K562 (cell line): ENCODE measurements around the gene SAXO1.

ENCODE experiments used
- EZH2 ChIP-seq: IDR thresholded peaks from 2 replicates; pipeline ENCODE4 v1.6.1; 2012; ENCODE audit warnings: low read depth, mild to moderate bottlenecking, inconsistent platforms, low read length, borderline replicate concordance
- MXI1 ChIP-seq: IDR thresholded peaks from 2 replicates; pipeline ENCODE4 v1.6.1; 2011; ENCODE audit warnings: low read depth, mild to moderate bottlenecking, improper control_type of control experiment, low read length
- RBM14 ChIP-seq: fragments of 200-400 bp; formaldehyde crosslinking; IDR thresholded peaks from 2 replicates; pipeline ENCODE4 v1.6.1; 2018; ENCODE audit warnings: low read depth, mild to moderate bottlenecking, low read length, moderate library complexity, borderline replicate concordance; ENCODE audit not compliant: insufficient read depth
- SIN3A ChIP-seq, 2 experiments: fragments of 150-350 bp in 1 of 2; IDR thresholded peaks; 2 replicates each; pipeline ENCODE4 v1.6.1; 2011 to 2016; ENCODE audit warnings: borderline replicate concordance in 2 of 2, low read depth in 2 of 2, low read length in 2 of 2, mild to moderate bottlenecking in 2 of 2, moderate library complexity in 2 of 2; ENCODE audit not compliant: control insufficient read depth in 1 of 2
- ZNF586 ChIP-seq: fragments of 450-650 bp; formaldehyde crosslinking; conservative IDR thresholded peaks from 2 replicates; pipeline ENCODE4 v1.4.0; 2020; ENCODE audit warnings: mild to moderate bottlenecking, moderate library complexity
- TF ChIP-seq, protein P1 (sequence below), 2 experiments: fragments of 450-650 bp; formaldehyde crosslinking in 1 of 2; IDR thresholded peaks; 2 replicates each; pipeline versions ENCODE4 v1.4.0 to v1.6.1; 2014 to 2020; ENCODE audit warnings: mild to moderate bottlenecking in 2 of 2, borderline replicate concordance in 1 of 2, low read depth in 1 of 2

DNA sequence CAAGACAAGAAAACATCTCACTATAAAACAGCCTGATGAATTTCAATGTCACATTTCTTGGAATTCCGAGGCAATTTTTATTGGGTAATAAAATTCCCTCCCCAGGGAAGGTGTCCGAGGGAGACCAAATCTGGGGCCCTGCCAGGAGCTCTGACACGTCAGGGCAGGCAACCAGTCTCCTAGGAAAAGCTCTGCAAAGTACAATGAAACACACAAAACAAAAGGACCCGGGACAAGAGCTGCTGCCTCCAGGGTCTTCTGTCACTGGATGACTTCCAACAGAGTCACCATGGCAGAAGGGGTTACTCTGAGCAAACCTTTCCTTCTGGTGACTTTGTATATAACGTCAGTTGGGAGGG, 50.8 kb downstream of the SAXO1 start:
- TF ChIP-seq, protein P1, sequence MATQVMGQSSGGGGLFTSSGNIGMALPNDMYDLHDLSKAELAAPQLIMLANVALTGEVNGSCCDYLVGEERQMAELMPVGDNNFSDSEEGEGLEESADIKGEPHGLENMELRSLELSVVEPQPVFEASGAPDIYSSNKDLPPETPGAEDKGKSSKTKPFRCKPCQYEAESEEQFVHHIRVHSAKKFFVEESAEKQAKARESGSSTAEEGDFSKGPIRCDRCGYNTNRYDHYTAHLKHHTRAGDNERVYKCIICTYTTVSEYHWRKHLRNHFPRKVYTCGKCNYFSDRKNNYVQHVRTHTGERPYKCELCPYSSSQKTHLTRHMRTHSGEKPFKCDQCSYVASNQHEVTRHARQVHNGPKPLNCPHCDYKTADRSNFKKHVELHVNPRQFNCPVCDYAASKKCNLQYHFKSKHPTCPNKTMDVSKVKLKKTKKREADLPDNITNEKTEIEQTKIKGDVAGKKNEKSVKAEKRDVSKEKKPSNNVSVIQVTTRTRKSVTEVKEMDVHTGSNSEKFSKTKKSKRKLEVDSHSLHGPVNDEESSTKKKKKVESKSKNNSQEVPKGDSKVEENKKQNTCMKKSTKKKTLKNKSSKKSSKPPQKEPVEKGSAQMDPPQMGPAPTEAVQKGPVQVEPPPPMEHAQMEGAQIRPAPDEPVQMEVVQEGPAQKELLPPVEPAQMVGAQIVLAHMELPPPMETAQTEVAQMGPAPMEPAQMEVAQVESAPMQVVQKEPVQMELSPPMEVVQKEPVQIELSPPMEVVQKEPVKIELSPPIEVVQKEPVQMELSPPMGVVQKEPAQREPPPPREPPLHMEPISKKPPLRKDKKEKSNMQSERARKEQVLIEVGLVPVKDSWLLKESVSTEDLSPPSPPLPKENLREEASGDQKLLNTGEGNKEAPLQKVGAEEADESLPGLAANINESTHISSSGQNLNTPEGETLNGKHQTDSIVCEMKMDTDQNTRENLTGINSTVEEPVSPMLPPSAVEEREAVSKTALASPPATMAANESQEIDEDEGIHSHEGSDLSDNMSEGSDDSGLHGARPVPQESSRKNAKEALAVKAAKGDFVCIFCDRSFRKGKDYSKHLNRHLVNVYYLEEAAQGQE (IDR thresholded peaks at IDR 0.05; ENCODE audit: borderline replicate concordance), result no peak
- TF ChIP-seq, protein P1 (CRISPR knock-in tag; IDR thresholded peaks at IDR 0.05; ENCODE audit: low read depth), result no peak
- no peak for TF ChIP-seq ZNF586 (CRISPR knock-in tag)
- TF ChIP-seq EZH2, result no peak
- TF ChIP-seq MXI1, result no peak
- TF ChIP-seq RBM14, result no peak
- TF ChIP-seq SIN3A (IDR thresholded peaks at IDR 0.05; ENCODE audit: borderline replicate concordance in 2 of 2, control insufficient read depth in 1 of 2, low read depth in 2 of 2, low read length in 2 of 2), result no peak
